GM19328 (cell line): Measurements from ENCODE around the gene CTCFL.

Experiments used
- ATAC-seq: cut with Tn5 transposase; IDR thresholded peaks from one replicate; pipeline ENCODE4 v1.9.1; 2021; ENCODE audit warnings: mild to moderate bottlenecking, moderate library complexity; ENCODE audit not compliant: unreplicated experiment

Gene CTCFL

DNA sequence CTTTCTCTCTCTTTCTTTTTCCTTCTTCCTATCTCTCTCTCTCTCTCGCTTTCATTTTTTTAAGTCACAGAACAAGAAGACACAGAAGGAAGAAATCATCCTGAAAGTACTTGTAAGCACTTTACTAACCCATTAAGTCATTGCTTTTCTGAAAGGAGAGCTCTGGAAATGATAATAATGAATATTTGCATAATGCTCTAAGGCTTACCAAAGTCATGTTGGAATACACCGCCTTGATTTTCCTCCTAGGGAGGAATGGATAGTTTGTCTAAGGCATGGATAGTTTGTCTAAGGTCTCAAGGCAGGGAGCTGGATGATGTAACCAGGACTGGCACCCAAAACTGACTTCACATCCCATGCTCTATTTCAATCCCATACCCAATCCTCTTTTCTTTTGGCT is 12.9 kb upstream of the CTCFL start:
- no peak for ATAC-seq

GRCh38 chr20:57536771-57537724 is 12.1 kb upstream of the CTCFL start:
- ATAC-seq: no peak

- ATAC-seq: no peak
Observed at GRCh38 chr20:57536120-57536708, 11.3 kb upstream of the CTCFL start.

DNA sequence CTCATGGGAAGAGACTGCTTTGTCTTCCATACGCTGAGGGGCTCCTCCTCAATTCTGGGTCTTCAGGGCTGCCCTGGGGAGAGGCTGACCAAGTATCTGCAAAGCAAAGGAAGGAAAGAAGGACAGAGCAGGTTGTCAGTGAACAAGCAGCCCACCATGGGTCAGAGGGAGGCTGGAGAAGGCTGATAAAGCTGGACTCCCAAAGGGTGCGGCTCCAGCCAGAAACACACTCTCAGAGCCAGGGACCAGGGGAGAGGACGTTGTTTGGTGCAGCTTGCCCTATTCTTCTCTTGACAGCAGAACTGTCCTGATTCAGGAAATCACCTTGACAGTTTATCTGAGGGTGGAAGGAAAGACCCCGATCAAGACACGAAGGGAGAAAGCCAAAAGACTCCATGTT is 10.4 kb upstream of the CTCFL start:
- no peak for ATAC-seq

DNA sequence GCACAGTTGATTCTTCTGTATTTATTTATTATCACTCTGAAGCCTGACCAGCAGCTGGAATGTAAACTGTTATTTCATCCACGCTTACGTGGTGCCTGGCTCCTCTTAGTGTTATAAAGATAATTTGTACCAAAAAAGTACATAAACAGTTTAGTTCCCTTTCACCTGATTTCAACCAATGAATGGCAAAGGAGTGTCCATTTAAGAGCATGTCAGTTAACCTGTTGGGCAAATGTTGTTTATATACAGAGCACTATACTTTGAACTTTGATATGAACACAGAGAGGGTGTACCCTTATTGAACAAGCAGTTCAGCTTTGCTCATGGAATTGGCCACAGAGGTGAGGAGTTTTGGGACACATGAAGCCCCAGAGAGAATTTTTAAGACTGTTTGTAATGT is 7.2 kb upstream of the CTCFL start:
- ATAC-seq: no peak

DNA sequence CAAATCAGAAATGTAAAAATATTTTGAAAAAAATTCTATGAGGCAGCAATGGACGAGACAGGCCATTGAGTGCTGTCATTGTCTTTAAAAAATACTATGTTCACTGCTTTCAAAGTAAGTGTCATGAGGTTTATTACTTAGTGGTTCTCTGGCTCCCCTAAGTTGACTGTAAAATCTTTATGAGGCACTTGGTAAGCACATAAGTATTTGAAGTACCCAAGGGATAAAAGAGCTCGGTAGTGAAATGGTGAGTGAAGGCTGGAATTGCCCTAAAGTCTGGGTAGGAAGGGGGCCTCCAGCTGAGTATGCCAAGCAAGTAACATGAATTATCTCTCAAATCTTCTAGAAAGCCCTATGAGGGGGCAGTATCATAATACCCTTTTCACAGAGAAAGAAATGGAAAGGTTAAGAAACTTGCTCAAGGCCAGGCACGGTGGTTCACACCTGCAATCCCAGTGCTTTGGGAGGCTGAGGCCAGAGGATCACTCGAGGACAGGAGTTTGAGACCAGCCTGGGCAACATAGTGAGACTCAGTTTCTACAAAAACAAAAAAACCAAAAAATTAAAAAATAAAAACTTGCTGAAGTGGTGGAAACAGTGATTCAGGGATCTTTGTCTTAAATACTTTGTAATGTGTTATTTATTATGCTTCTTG is 5.5 kb upstream of the CTCFL start:
- ATAC-seq: no peak

DNA sequence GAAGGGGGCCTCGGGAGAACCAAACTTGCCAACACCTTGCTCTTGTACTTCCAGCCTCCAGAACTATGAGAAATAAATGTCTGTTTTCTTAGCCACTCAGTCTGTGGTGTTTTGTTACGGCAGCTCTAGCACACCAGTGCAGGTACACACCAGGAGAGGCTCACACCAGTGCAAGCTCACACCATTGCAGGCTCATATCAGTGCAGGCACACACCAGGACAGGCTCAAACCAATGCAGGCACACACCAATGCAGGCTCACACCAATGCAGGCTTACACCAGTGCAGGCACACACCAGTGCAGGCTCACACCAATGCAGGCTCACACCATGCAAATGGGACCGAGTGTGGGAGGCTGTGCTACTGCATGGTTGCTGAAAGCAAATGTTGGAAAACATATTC is 4.9 kb upstream of the CTCFL start:
- ATAC-seq: no peak

DNA sequence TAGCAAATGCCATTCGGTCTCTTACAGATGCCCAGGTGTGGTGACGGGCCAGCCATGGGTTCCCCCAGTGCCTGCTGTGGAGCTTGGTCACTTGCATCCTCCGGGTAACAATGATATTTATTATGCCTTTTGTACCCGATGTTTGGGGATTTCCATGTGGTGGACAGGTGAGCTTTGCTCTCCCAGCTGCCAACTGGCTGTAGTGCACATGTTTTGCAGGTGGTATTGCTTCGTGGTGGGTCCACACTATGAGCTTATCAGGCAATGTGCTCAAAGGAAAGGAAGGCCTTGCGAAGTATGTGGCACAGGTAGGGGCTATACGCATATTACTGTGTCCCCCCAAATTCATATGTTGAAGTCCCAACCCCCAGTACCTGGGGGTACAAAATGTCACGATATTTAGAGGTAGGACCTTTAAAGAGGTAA is 4.2 kb upstream of the CTCFL start:
- ATAC-seq: no peak

GRCh38 chr20:57528148-57528547 is 3.2 kb upstream of the CTCFL start:
- ATAC-seq: no peak

- ATAC-seq: no peak
Observed at GRCh38 chr20:57527728-57528127, 2.8 kb upstream of the CTCFL start.

DNA sequence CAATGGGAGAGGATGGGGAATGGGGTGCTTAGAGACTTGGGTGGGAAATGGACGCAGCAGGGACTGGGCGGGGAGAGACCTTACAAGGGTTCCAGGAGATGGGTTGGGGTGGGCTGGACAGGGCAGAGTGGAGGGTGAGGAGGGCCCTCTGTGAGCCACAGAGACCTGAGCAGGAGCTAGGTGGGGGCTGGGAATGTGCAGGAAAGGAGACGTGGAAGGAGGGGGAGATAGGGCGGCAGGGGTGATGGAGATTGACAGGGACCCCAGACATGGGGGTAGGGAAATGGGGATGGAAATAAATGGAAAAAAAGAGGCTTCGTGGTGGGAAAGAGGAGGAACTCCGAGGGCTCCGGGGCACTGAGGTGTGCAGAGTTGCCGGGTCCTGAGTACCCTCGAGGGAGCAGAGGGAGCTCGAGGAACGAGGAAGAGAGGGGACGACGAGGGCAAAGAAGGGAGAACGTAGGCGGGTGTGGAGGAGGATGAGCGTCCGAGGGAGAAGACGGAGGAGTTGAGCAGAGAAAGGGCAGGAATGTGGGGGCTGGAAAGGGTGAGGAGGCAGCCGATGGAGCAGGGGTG is 2.0 kb upstream of the CTCFL start:
- ATAC-seq: no peak

DNA sequence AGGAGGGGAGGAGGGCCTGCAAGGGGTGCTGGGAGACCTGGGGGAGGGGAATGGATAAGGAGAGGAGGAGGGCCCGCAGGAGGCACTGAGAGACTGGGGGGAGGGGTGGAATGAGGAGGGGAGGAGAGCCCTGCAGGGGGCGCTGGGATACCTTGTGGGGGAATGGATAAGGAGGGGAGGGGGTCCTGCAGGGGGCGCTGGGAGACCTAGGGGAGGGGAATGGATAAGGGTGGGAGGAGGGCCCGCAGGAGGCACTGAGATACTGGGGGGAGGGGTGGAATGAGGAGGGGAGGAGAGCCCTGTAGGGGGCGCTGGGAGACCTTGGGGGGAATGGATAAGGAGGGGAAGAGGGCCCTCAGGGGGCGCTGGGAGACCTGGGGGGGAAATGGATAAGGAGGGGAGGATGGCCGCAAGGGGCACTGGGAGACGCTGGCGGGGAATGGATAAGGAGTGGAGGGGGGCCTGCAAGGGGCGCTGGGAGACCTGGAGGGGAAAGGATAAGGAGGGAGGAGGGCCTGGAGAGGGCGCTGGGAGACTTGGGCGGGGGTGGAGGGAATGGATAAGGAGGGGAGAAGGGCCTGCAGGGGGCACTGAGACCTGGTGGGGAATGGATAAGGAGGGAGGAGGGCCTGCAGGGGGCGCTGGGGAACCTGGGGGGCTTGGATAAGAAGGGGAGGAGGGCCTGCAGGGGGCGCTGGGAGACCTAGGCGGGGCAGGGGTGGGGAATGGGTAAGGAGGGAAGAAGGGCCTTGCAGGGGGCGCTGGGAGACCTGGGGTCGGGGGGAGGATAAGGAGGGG is 1.3 kb upstream of the CTCFL start:
- no peak for ATAC-seq

- no peak for ATAC-seq
Observed at GRCh38 chr20:57525328-57526086, 567 bp upstream of the CTCFL start.

GRCh38 chr20:57523782-57524181 is 1.2 kb downstream of the CTCFL start:
- no peak for ATAC-seq

DNA sequence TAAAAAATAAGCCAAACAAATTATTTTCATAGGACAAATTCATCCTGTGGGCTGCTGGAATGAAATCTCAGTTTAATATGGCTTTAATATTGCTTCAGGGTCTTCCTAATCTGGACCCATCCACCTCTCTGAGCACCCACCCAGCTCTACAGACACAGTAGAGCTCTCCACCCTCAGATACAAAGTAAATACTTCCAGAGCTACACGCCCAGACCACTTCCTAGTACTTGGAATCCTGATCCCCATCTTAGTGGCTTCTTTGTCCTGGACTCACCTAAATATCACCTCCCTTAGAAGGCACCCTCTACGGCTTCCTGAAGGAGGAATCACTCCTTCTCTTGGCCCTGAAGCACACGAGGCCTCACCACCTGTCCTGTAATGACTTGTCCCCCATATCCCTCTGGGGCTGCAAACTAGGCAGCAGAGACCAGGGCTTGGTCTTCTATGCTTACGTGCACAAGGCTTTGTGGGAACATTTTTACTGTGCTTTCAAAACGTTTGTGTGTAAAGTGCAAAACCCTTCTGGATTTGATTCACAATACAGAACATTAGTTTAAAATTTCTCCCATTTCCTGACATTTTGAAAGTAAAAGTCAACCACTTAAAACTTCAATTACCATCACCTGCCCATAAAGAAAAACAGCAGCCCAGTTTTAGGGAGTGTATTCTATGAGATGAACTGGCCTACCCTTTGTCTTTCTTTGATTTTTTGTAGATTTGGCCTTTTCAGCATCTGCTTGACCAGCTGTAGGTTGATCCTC is 2.4 kb downstream of the CTCFL start:
- ATAC-seq: no peak

GRCh38 chr20:57517904-57518303 is 7.0 kb downstream of the CTCFL start:
- no peak for ATAC-seq

DNA sequence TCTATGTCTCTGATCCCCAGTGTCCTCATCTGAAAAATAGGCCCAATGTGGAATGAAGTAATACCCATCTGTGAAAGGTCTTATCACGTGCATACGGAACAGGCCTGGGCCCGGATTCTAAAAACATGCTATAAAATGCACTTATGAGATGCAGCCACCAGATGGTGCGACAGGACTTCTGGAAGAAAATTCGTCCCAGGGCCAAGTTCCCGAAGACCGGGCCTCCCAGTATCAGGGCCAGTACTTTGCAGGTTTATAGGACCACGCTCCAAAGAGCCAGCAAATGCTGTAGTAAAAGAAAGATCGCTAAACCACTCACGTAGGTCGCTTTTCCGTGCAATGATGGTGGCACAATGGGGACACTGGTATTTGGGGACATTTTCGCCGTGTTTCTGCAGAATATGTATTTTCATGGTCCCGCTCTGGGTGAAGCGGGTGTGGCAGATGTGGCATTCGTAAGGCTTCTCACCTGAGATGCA is 10.6 kb downstream of the CTCFL start:
- ATAC-seq: no peak

GRCh38 chr20:57513199-57513598 is 11.7 kb downstream of the CTCFL start:
- no peak for ATAC-seq

GRCh38 chr20:57512432-57512831 is 12.5 kb downstream of the CTCFL start:
- ATAC-seq: no peak
